Breast epithelium (tissue), 4 donors: Measurements from ENCODE around the gene WDR18. TPM values are rescaled to one million over a fixed set of nuclear protein-coding genes. Genes with fewer than 3 reads are reported as not detected.

ENCODE experiments used
- DNase-seq, 2 donors: peaks; one replicate each; pipeline ENCODE4 v3.0.0-alpha.2; 2019; ENCODE audit warnings: low spot score in 2 of 2
- H3K27ac ChIP-seq, 2 donors: fragments of 200-600 bp; sonication (generic) in 1 of 2; one replicate each; pipeline ENCODE4 v1.5.1; 2016 to 2019; ENCODE audit warnings: mild to moderate bottlenecking in 1 of 2
- H3K27me3 ChIP-seq, 2 donors: fragments of 200-600 bp; sonication (generic) in 1 of 2; one replicate each; pipeline versions ENCODE4 v1.5.1 to v1.6.0; 2017 to 2019; ENCODE audit warnings: control low read depth in 1 of 2, mild to moderate bottlenecking in 1 of 2
- H3K36me3 ChIP-seq: fragments of 200-600 bp; one replicate; pipeline ENCODE4 v1.5.1; 2019
- H3K4me1 ChIP-seq, 2 donors: fragments of 200-600 bp; sonication (generic); one replicate each; pipeline ENCODE4 v1.5.1; 2016 to 2019; ENCODE audit warnings: control low read depth in 1 of 2
- H3K4me3 ChIP-seq, 3 donors: fragments of 200-600 bp; sonication (generic); 1 replicate in 2 of 3; 2 replicates in 1 of 3; pipeline ENCODE4 v1.5.1; 2016 to 2019; ENCODE audit warnings: mild to moderate bottlenecking in 3 of 3, moderate library complexity in 2 of 3
- H3K9me3 ChIP-seq, 2 donors: fragments of 200-600 bp; sonication (generic) in 1 of 2; one replicate each; pipeline ENCODE4 v1.5.1; 2016 to 2019; ENCODE audit warnings: control low read depth in 1 of 2
- POLR2A ChIP-seq: fragments of 450-650 bp; IDR thresholded peaks from one replicate; pipeline ENCODE4 v1.6.1; 2016; ENCODE audit warnings: antibody characterized with exemption, mild to moderate bottlenecking, moderate library complexity
- POLR2AphosphoS5 ChIP-seq, 3 donors: sonication (generic); formaldehyde crosslinking; IDR thresholded peaks; one replicate each; pipeline ENCODE4 v1.6.1; 2017; ENCODE audit warnings: antibody characterized with exemption in 3 of 3
- intact Hi-C: fragments of 100-400 bp; cut with DNase I; formaldehyde crosslinking; loops from one replicate; pipeline ENCODE4 v1.15.1; 2023; ENCODE audit warnings: low total_unique reads
- total RNA-seq, 3 donors: library from RNA; depleted of rRNA; stranded (reverse); fragments of >200 nt; gene quantifications; one replicate each; pipeline ENCODE4 v1.1.0, GENCODE V29; 2016
- TF ChIP-seq, protein P1 (sequence below), 3 donors: fragments of 450-650 bp; IDR thresholded peaks; one replicate each; pipeline ENCODE4 v1.5.1; 2016 to 2017; ENCODE audit warnings: antibody characterized with exemption in 3 of 3, mild to moderate bottlenecking in 3 of 3, moderate library complexity in 3 of 3

Gene WDR18
- total RNA-seq, 3 donors from 2014 or later: 19.2 to 69.2 (median 49.8) TPM

DNA sequence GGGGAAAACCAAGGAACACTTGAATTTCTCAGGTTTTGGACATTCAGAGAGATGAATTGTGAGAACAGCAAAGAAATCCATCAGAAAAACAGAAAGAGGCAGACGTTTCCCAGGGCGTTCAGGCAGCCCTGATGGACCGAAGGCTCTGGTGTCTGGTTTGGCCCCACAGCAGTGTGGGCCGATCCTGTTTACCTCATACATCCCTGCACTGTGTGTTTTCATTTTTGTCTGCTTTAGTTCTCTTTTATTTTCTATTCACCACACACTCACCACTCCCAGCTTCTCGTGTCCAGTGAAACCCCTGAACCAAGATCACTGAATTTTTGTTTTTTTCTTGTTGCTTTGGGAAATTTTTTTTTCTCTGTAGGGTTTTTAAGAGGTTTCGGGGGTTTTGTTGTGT, 11.9 kb upstream of the WDR18 start:
- no peak for DNase-seq
- TF ChIP-seq POLR2AphosphoS5 (IDR thresholded peaks at IDR 0.05) (no peak), POLR2A (no peak)
- TF ChIP-seq, protein P1, sequence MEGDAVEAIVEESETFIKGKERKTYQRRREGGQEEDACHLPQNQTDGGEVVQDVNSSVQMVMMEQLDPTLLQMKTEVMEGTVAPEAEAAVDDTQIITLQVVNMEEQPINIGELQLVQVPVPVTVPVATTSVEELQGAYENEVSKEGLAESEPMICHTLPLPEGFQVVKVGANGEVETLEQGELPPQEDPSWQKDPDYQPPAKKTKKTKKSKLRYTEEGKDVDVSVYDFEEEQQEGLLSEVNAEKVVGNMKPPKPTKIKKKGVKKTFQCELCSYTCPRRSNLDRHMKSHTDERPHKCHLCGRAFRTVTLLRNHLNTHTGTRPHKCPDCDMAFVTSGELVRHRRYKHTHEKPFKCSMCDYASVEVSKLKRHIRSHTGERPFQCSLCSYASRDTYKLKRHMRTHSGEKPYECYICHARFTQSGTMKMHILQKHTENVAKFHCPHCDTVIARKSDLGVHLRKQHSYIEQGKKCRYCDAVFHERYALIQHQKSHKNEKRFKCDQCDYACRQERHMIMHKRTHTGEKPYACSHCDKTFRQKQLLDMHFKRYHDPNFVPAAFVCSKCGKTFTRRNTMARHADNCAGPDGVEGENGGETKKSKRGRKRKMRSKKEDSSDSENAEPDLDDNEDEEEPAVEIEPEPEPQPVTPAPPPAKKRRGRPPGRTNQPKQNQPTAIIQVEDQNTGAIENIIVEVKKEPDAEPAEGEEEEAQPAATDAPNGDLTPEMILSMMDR (IDR thresholded peaks at IDR 0.05): no peak
- Histone ChIP-seq H3K27ac (no peak overlapping the region), H3K4me3 (no peak overlapping the region), H3K36me3 (peaks cover 3% of the 10 kb centered on the region), H3K27me3 (no peaks in the 10 kb centered on the region), H3K9me3 (peaks cover 6% of the 10 kb centered on the region in 2 donors), H3K4me1 (no peaks in the 10 kb centered on the region)
- intact Hi-C loops: no loop called here

DNA sequence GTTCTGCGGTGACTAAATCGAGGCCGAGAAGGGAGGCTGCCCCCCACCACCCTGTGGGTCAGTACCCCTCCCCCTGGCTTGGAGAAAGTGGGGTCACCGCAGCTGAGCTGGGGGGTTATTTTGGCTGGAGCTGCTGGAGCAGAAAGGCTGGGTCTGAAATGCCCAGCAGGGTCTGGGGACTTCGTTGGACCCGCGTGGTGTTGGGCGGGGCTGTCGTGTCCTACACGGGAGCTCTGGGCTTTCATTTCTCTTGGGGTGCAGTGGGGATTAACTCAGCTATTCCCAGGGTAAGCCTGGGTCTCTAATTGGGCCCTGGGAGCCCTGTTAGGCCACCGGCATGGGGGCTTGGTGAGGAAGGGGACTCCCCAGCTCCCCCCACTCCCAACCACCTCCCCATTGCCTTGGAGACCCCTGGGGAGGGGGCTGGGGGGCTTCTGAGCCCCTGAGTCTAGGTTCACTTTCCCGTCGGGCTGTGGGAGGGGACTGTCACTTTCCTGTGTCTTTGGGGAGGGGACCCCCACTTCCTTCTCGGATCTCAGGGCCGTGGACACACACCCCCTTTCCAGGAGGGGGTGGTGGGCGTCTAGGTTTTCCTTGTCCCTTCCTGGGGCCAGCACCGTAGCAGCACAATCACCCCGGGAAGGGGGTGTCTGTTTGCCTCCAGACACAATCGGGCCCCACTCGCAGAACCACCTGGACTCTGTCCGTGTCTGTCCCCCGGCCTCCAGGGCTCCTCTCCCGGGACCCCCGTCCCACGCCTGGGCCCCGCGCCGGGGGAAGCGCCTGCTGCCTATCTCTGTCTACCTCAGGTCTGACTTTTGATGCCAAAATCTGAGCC, 10.2 kb upstream of the WDR18 start:
- no peaks in the 10 kb centered on the region for H3K27me3 ChIP-seq
- no peaks in the 10 kb centered on the region for H3K4me1 ChIP-seq
- intact Hi-C loops: no loop called here
- DNase-seq: no peak
- H3K9me3 ChIP-seq: peaks cover 6% of the 10 kb centered on the region in 2 donors
- no peak overlapping the region for H3K27ac ChIP-seq
- H3K36me3 ChIP-seq: peaks cover 3% of the 10 kb centered on the region
- H3K4me3 ChIP-seq: no peak overlapping the region
- no peak for TF ChIP-seq POLR2A
- TF ChIP-seq, protein P1 (IDR thresholded peaks at IDR 0.05): no peak
- no peak for TF ChIP-seq POLR2AphosphoS5 (IDR thresholded peaks at IDR 0.05)

DNA sequence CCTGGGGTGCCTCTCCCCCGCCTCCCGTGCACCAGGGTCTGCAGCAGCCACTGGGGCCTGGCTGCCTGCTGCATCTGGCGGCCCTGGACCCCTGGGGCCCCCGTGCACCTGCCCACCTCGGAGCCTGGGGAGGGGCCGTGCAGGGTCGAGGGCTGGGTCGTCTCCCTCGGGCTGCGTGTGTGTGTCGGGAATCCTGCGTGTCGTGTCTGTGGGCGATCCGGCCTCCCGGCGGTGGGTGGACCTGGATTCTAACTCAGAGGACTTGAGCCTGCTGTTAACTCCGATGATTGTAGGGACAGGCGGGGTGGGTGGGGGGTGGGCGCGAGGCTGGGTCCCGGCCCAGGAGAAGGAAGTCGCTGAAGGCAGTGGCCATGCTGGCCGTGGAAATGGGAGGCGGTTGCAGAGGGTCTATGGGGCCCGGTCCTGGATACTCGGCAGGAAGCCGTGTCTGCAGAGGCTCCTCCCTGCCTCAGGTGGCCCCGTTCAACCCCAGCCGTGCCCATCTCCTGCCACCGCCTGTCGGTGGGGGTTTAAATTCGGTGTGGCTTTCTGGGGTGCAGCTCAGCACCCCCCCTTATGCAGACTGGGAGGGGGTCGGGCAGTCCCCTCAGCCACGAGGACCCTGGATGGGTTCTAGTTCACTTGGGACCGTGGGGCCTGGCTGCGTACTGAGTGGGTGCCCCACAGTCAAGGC, 9.4 kb upstream of the WDR18 start:
- peaks cover 6% of the 10 kb centered on the region in 2 donors for H3K9me3 ChIP-seq
- DNase-seq: no peak
- intact Hi-C loops: no loop called here
- H3K4me3 ChIP-seq: no peak overlapping the region
- H3K27ac ChIP-seq: no peak overlapping the region
- TF ChIP-seq, protein P1 (IDR thresholded peaks at IDR 0.05): no peak
- TF ChIP-seq POLR2AphosphoS5 (IDR thresholded peaks at IDR 0.05) (no peak), POLR2A (no peak)
- no peaks in the 10 kb centered on the region for H3K27me3 ChIP-seq
- H3K36me3 ChIP-seq: peaks cover 3% of the 10 kb centered on the region
- no peaks in the 10 kb centered on the region for H3K4me1 ChIP-seq

DNA sequence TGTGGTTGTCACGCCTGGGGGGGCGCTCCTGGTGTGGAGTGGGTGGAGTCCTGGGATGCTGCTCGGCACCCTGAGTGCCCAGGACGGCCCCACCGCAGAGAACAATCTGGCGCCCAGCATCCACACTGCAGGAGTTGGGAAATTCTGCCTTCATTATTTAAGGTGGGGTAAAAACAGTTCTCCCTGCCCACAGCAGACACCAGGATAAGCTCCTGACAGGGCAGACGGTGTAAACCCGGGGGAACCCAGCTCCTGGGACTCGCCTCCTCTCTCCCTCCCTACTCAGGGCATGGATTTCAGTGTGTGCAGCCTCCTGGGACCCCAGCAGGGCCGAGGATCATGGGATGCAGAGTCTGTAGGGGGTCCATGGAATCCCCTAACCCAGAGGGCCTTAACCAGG, 7.7 kb upstream of the WDR18 start:
- Histone ChIP-seq H3K36me3 (peaks cover 3% of the 10 kb centered on the region), H3K9me3 (no peaks in the 10 kb centered on the region), H3K27ac (no peak overlapping the region), H3K4me3 (no peak overlapping the region), H3K27me3 (no peaks in the 10 kb centered on the region), H3K4me1 (no peaks in the 10 kb centered on the region)
- TF ChIP-seq POLR2A (no peak), POLR2AphosphoS5 (IDR thresholded peaks at IDR 0.05) (no peak)
- TF ChIP-seq, protein P1 (IDR thresholded peaks at IDR 0.05): no peak
- no peak for DNase-seq
- intact Hi-C loops: no loop called here

DNA sequence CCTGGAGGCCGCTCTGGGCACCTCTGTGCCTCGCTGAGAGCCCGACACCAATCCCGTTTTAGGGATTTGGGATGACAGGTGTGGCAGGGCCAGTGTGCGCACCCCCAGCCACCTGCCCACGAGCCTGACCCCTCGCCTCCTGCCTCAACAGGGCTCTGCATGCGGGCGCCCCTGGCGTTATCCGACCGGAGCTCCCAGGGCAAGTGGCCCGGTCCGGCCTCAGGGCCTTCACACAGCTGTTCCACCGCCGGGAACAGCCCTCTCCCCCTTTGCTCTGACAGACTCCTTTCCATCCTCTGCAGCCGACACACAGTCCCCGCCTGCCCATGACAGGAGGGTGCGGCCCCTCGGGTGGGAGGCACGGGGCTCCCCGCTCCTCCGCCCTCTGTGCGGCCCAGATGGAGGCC, 7.1 kb upstream of the WDR18 start:
- Histone ChIP-seq H3K4me3 (no peak overlapping the region), H3K27me3 (no peaks in the 10 kb centered on the region), H3K9me3 (no peaks in the 10 kb centered on the region), H3K36me3 (no peaks in the 10 kb centered on the region), H3K27ac (no peak overlapping the region), H3K4me1 (no peaks in the 10 kb centered on the region)
- no peak for TF ChIP-seq POLR2A
- TF ChIP-seq POLR2AphosphoS5 (IDR thresholded peaks at IDR 0.05): no peak
- TF ChIP-seq, protein P1 (IDR thresholded peaks at IDR 0.05): no peak
- intact Hi-C loops: no loop called here
- no peak for DNase-seq
